ENCODE measurements around the gene RBM4. TPM values are rescaled to one million over a fixed set of nuclear protein-coding genes. Genes with fewer than 3 reads are reported as not detected.

Gene RBM4
- total and polyA plus RNA-seq, 2 of the 13 experiments (the other 11 are each of a cell fraction or from before 2014, with no cell fraction given): 126 to 136 TPM

GRCh38 chr11:66677599-66678375, 39.3 kb downstream of the RBM4 start, which contains the start of gene RBM4B (continued):
- peak; percentile 54; the same call in 1 of the 2 replicates for TF ChIP-seq SALL1 (CRISPR knock-in tag; IDR thresholded peaks at IDR 0.05)
- TF ChIP-seq ARID2 (CRISPR knock-in tag; IDR thresholded peaks at IDR 0.05; ENCODE audit: borderline replicate concordance): 0 out of 2 replicates have a peak, but pooled peaks have one; percentile 74
- no peak for TF ChIP-seq TOPORS (CRISPR knock-in tag; IDR thresholded peaks at IDR 0.05)
- peak; percentile 89; the same call in 1 of the 2 replicates for TF ChIP-seq DMAP1 (CRISPR knock-in tag; IDR thresholded peaks at IDR 0.05)
- no peak for TF ChIP-seq RCOR2 (CRISPR knock-in tag; IDR thresholded peaks at IDR 0.05)
- TF ChIP-seq ZNF879 (CRISPR knock-in tag; IDR thresholded peaks at IDR 0.05): no peak
- no peak for TF ChIP-seq ZNF333 (CRISPR knock-in tag; IDR thresholded peaks at IDR 0.05; ENCODE audit: borderline replicate concordance)
- no peak for TF ChIP-seq TBL1XR1 (IDR thresholded peaks at IDR 0.05; ENCODE audit: borderline replicate concordance, low read length, partially characterized antibody)
- TF ChIP-seq GRHL1 (CRISPR knock-in tag; conservative IDR thresholded peaks at IDR 0.05): no peak
- no peak for TF ChIP-seq ZNF577 (CRISPR knock-in tag; IDR thresholded peaks at IDR 0.05; ENCODE audit: borderline replicate concordance, low read depth)
- peak; percentile 75; the same call in 1 of the 2 replicates for TF ChIP-seq ZFP36L1 (CRISPR knock-in tag; IDR thresholded peaks at IDR 0.05)
- TF ChIP-seq KDM2A (CRISPR knock-in tag; IDR thresholded peaks at IDR 0.05; ENCODE audit: borderline replicate concordance, low read depth): peak; percentile 97
- TF ChIP-seq EED (CRISPR knock-in tag; IDR thresholded peaks at IDR 0.05): peak; percentile 69
- TF ChIP-seq ZNF30 (CRISPR knock-in tag; IDR thresholded peaks at IDR 0.05): 0 out of 2 replicates have a peak, but pooled peaks have one; percentile 70
- TF ChIP-seq ZNF558 (CRISPR knock-in tag; IDR thresholded peaks at IDR 0.05; ENCODE audit: borderline replicate concordance): no peak; the same call in 1 of the 2 replicates
- peak; percentile 91; the same call in 1 of the 3 replicates for TF ChIP-seq MXI1 (IDR thresholded peaks at IDR 0.05; ENCODE audit: borderline replicate concordance, low read depth, low read length)
- TF ChIP-seq MATR3 (CRISPR knock-in tag; IDR thresholded peaks at IDR 0.05): no peak
- TF ChIP-seq ARNT (IDR thresholded peaks at IDR 0.05): no peak
- TF ChIP-seq HES4 (CRISPR knock-in tag; IDR thresholded peaks at IDR 0.05; ENCODE audit: borderline replicate concordance): no peak
- TF ChIP-seq, protein P1, sequence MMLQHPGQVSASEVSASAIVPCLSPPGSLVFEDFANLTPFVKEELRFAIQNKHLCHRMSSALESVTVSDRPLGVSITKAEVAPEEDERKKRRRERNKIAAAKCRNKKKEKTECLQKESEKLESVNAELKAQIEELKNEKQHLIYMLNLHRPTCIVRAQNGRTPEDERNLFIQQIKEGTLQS (CRISPR knock-in tag; IDR thresholded peaks at IDR 0.05): no peak
- TF ChIP-seq DR1 (CRISPR knock-in tag; IDR thresholded peaks at IDR 0.05): peak; percentile 98
- TF ChIP-seq ZNF773 (CRISPR knock-in tag; IDR thresholded peaks at IDR 0.05; ENCODE audit: borderline replicate concordance): no peak
- TF ChIP-seq, protein P2, sequence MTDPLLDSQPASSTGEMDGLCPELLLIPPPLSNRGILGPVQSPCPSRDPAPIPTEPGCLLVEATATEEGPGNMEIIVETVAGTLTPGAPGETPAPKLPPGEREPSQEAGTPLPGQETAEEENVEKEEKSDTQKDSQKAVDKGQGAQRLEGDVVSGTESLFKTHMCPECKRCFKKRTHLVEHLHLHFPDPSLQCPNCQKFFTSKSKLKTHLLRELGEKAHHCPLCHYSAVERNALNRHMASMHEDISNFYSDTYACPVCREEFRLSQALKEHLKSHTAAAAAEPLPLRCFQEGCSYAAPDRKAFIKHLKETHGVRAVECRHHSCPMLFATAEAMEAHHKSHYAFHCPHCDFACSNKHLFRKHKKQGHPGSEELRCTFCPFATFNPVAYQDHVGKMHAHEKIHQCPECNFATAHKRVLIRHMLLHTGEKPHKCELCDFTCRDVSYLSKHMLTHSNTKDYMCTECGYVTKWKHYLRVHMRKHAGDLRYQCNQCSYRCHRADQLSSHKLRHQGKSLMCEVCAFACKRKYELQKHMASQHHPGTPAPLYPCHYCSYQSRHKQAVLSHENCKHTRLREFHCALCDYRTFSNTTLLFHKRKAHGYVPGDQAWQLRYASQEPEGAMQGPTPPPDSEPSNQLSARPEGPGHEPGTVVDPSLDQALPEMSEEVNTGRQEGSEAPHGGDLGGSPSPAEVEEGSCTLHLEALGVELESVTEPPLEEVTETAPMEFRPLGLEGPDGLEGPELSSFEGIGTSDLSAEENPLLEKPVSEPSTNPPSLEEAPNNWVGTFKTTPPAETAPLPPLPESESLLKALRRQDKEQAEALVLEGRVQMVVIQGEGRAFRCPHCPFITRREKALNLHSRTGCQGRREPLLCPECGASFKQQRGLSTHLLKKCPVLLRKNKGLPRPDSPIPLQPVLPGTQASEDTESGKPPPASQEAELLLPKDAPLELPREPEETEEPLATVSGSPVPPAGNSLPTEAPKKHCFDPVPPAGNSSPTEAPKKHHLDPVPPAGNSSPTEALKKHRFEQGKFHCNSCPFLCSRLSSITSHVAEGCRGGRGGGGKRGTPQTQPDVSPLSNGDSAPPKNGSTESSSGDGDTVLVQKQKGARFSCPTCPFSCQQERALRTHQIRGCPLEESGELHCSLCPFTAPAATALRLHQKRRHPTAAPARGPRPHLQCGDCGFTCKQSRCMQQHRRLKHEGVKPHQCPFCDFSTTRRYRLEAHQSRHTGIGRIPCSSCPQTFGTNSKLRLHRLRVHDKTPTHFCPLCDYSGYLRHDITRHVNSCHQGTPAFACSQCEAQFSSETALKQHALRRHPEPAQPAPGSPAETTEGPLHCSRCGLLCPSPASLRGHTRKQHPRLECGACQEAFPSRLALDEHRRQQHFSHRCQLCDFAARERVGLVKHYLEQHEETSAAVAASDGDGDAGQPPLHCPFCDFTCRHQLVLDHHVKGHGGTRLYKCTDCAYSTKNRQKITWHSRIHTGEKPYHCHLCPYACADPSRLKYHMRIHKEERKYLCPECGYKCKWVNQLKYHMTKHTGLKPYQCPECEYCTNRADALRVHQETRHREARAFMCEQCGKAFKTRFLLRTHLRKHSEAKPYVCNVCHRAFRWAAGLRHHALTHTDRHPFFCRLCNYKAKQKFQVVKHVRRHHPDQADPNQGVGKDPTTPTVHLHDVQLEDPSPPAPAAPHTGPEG (CRISPR knock-in tag; IDR thresholded peaks at IDR 0.05): 0 out of 2 replicates have a peak, but pooled peaks have one; percentile 56

Data from HepG2 (cell line).